HepG2 (cell line): ENCODE measurements around the gene SLC38A1.

Source experiments
- BRF2 ChIP-seq: sonication (generic); formaldehyde crosslinking; IDR thresholded peaks from 2 replicates; pipeline ENCODE4 v1.8.1; 2022; ENCODE audit warnings: mild to moderate bottlenecking, missing genetic modification reagents
- CEBPZ ChIP-seq: IDR thresholded peaks from 2 replicates; pipeline ENCODE4 v1.6.1; 2012; ENCODE audit warnings: low read length, improper control_type of control experiment
- CTCF ChIP-seq: sonication (generic); formaldehyde crosslinking; IDR thresholded peaks from 2 replicates; pipeline ENCODE4 v1.5.0; 2020; ENCODE audit warnings: mild to moderate bottlenecking, missing genetic modification reagents, moderate library complexity
- EP300 ChIP-seq, 3 experiments: sonication (generic) in 1 of 3; formaldehyde crosslinking in 1 of 3; IDR thresholded peaks; 2 replicates each; pipeline versions ENCODE4 v1.5.1 to v1.6.1; 2011 to 2020; ENCODE audit warnings: low read depth in 2 of 3, low read length in 2 of 3, borderline replicate concordance in 1 of 3, improper control_type of control experiment in 1 of 3, mild to moderate bottlenecking in 1 of 3, missing genetic modification reagents in 1 of 3, moderate library complexity in 1 of 3
- EZH2 ChIP-seq: conservative IDR thresholded peaks from 2 replicates; pipeline ENCODE4 v1.6.1; 2012; ENCODE audit warnings: mild to moderate bottlenecking, low read depth, low read length, moderate library complexity
- ISX ChIP-seq: sonication (generic); formaldehyde crosslinking; conservative IDR thresholded peaks from 2 replicates; pipeline ENCODE4 v1.5.0; 2020; ENCODE audit warnings: missing genetic modification reagents
- POLR2A ChIP-seq, 2 experiments: IDR thresholded peaks; 2 replicates each; pipeline ENCODE4 v1.6.1; 2011; ENCODE audit warnings: low read depth in 2 of 2, low read length in 2 of 2, mild to moderate bottlenecking in 1 of 2, moderate library complexity in 1 of 2; ENCODE audit not compliant: insufficient read depth in 1 of 2
- PTBP1 ChIP-seq: fragments of 200-400 bp; formaldehyde crosslinking; IDR thresholded peaks from 2 replicates; pipeline ENCODE4 v1.6.1; 2018; ENCODE audit warnings: low read length, low read depth; ENCODE audit not compliant: poor library complexity, severe bottlenecking
- RELA ChIP-seq: sonication (generic); formaldehyde crosslinking; IDR thresholded peaks from 2 replicates; pipeline ENCODE4 v1.4.0; 2020; ENCODE audit warnings: missing genetic modification reagents
- SMC3 ChIP-seq: IDR thresholded peaks from 2 replicates; pipeline ENCODE4 v1.6.1; 2011; ENCODE audit warnings: low read length, improper control_type of control experiment
- ZNF7 ChIP-seq: IDR thresholded peaks from 2 replicates; pipeline ENCODE4 v1.6.1; 2016; ENCODE audit warnings: missing biosample characterization, missing genetic modification reagents

- TF ChIP-seq CTCF (CRISPR knock-in tag) = no peak
- no peak for TF ChIP-seq CEBPZ
- no peak for TF ChIP-seq PTBP1
- no peak for TF ChIP-seq RELA (CRISPR knock-in tag)
- TF ChIP-seq EP300 (IDR thresholded peaks at IDR 0.05; ENCODE audit: low read depth in 2 of 2, low read length in 2 of 2) = no peak
- TF ChIP-seq EP300 (CRISPR knock-in tag; IDR thresholded peaks at IDR 0.05; ENCODE audit: borderline replicate concordance) = no peak
- no peak for TF ChIP-seq SMC3
- no peak for TF ChIP-seq ZNF7 (CRISPR knock-in tag)
- no peak for TF ChIP-seq ISX (CRISPR knock-in tag)
- TF ChIP-seq POLR2A (IDR thresholded peaks at IDR 0.05; ENCODE audit: insufficient read depth in 1 of 2, low read depth in 2 of 2, low read length in 2 of 2) = no peak
- TF ChIP-seq BRF2 (CRISPR knock-in tag) = no peak
- TF ChIP-seq EZH2 = no peak
Observed at GRCh38 chr12:46134852-46135251, 134.0 kb downstream of the SLC38A1 start.
